Calu3 (cell line): Measurements from ENCODE around the gene DOCK8. TPM values are rescaled to one million over a fixed set of nuclear protein-coding genes. Genes with fewer than 3 reads are reported as not detected.

Experiments
- BruUV-seq: library from RNA; stranded (reverse); fragments of 400-500 nt; replicated peaks from 2 replicates; lab custom pipeline; 2021; lab: Mats Ljungman, UMichigan
- CTCF ChIA-PET: fragments of 300-600 bp; sonication (Branson Sonifier 250); formaldehyde crosslinking; loops from one replicate; lab custom pipeline; 2022; ENCODE audit warnings: antibody characterized with exemption; lab: Charles Lee
- DNase-seq: peaks from one replicate; pipeline ENCODE4 v3.0.0; 2022
- H3K27ac Mint-ChIP-seq: one replicate; pipeline ENCODE4 v1.8.0; 2022; ENCODE audit warnings: mixed read lengths; ENCODE audit not compliant: unreplicated experiment
- H3K27me3 Mint-ChIP-seq: one replicate; pipeline ENCODE4 v1.8.0; 2022; ENCODE audit warnings: mixed read lengths; ENCODE audit not compliant: unreplicated experiment
- H3K36me3 Mint-ChIP-seq: one replicate; pipeline ENCODE4 v1.8.0; 2022; ENCODE audit warnings: mild to moderate bottlenecking, moderate library complexity, mixed read lengths; ENCODE audit not compliant: insufficient read depth, unreplicated experiment
- H3K4me1 Mint-ChIP-seq: one replicate; pipeline ENCODE4 v1.8.0; 2022; ENCODE audit warnings: mild to moderate bottlenecking, low read depth, mixed read lengths; ENCODE audit not compliant: unreplicated experiment
- H3K4me3 Mint-ChIP-seq: one replicate; pipeline ENCODE4 v1.8.0; 2022; ENCODE audit warnings: mild to moderate bottlenecking, low read depth, moderate library complexity, mixed read lengths; ENCODE audit not compliant: unreplicated experiment
- H3K9me3 Mint-ChIP-seq: one replicate; pipeline ENCODE4 v1.8.0; 2022; ENCODE audit warnings: low read depth, mixed read lengths; ENCODE audit not compliant: unreplicated experiment
- CTCF ChIP-seq: fragments of 200-600 bp; IDR thresholded peaks from one replicate; pipeline ENCODE4 v1.8.0; 2022; ENCODE audit warnings: antibody characterized with exemption; ENCODE audit not compliant: unreplicated experiment
- intact Hi-C: fragments of 100-400 bp; cut with micrococcal nuclease; formaldehyde crosslinking; loops from one replicate; pipeline ENCODE4 v1.10.0; 2022; ENCODE audit not compliant: unreplicated experiment
- total RNA-seq: library from RNA; stranded (reverse); gene quantifications from 2 replicates; pipeline ENCODE4 v1.2.3, GENCODE V29; 2022

The DOCK8 gene
- total RNA-seq, 1 experiment from 2014 or later: 0.50 TPM

- DNase-seq: no peak
- peaks cover 4% of the 10 kb centered on the region for H3K4me1 Mint-ChIP-seq
- H3K27ac Mint-ChIP-seq: no peak overlapping the region
- no peaks in the 10 kb centered on the region for H3K27me3 Mint-ChIP-seq
- intact Hi-C loops: no loop called here
- H3K4me3 Mint-ChIP-seq: no peak overlapping the region
- H3K9me3 Mint-ChIP-seq: no peaks in the 10 kb centered on the region
- no peaks in the 10 kb centered on the region for H3K36me3 Mint-ChIP-seq
- TF ChIP-seq CTCF: no peak
- CTCF ChIA-PET: no interaction called here
- BruUV-seq: no TSS peak
Observed at GRCh38 chr9:458590-458989, 243.9 kb downstream of the DOCK8 start.

GRCh38 chr9:459491-460444 is 245.1 kb downstream of the DOCK8 start:
- Mint-ChIP-seq H3K27me3 (no peaks in the 10 kb centered on the region), H3K9me3 (no peaks in the 10 kb centered on the region), H3K4me3 (no peak overlapping the region), H3K27ac (no peak overlapping the region), H3K4me1 (peaks cover 11% of the 10 kb centered on the region), H3K36me3 (no peaks in the 10 kb centered on the region)
- no peak for TF ChIP-seq CTCF
- intact Hi-C loops: no loop called here
- no TSS peak for BruUV-seq
- CTCF ChIA-PET: no interaction called here
- DNase-seq: no peak

- H3K36me3 Mint-ChIP-seq: no peaks in the 10 kb centered on the region
- CTCF ChIA-PET: no interaction called here
- BruUV-seq: no TSS peak
- H3K4me3 Mint-ChIP-seq: no peak overlapping the region
- DNase-seq: no peak
- H3K9me3 Mint-ChIP-seq: no peaks in the 10 kb centered on the region
- H3K4me1 Mint-ChIP-seq: peaks cover 11% of the 10 kb centered on the region
- no peak for TF ChIP-seq CTCF
- H3K27me3 Mint-ChIP-seq: no peaks in the 10 kb centered on the region
- intact Hi-C loops: no loop called here
- no peak overlapping the region for H3K27ac Mint-ChIP-seq
Observed at GRCh38 chr9:462121-462520, 247.5 kb downstream of the DOCK8 start.

GRCh38 chr9:462606-463005 is 247.9 kb downstream of the DOCK8 start:
- Mint-ChIP-seq H3K27ac (no peak overlapping the region), H3K4me3 (no peak overlapping the region), H3K9me3 (no peaks in the 10 kb centered on the region), H3K36me3 (no peaks in the 10 kb centered on the region), H3K4me1 (peaks cover 11% of the 10 kb centered on the region), H3K27me3 (no peaks in the 10 kb centered on the region)
- CTCF ChIA-PET: no interaction called here
- intact Hi-C loops: no loop called here
- DNase-seq: no peak
- TF ChIP-seq CTCF: no peak
- no TSS peak for BruUV-seq
